G401 (cell line): ENCODE results near the gene IRX5. TPM values are rescaled to one million over a fixed set of nuclear protein-coding genes. Genes with fewer than 3 reads are reported as not detected.

Experiments used
- DNase-seq: peaks from one replicate; pipeline ENCODE4 v3.0.0-alpha.2; 2015; ENCODE audit warnings: low spot score
- in situ Hi-C: cut with HindIII; loops from 2 replicates; pipeline ENCODE4 v1.10.0; 2016; ENCODE audit warnings: low sequenced_read_pairs, mixed read lengths
- total RNA-seq: library from RNA; depleted of rRNA; stranded (reverse); fragments of >200 nt; shearing (Covaris generic); gene quantifications from 2 replicates; pipeline ENCODE4 v1.2.3, GENCODE V29; 2014

The IRX5 gene
- total RNA-seq, 1 experiment from 2014 or later = not detected

GRCh38 chr16:54942353-54942943 lies 11.8 kb downstream of the IRX5 start:
- in situ Hi-C loops = no loop called here
- DNase-seq = no peak

DNA sequence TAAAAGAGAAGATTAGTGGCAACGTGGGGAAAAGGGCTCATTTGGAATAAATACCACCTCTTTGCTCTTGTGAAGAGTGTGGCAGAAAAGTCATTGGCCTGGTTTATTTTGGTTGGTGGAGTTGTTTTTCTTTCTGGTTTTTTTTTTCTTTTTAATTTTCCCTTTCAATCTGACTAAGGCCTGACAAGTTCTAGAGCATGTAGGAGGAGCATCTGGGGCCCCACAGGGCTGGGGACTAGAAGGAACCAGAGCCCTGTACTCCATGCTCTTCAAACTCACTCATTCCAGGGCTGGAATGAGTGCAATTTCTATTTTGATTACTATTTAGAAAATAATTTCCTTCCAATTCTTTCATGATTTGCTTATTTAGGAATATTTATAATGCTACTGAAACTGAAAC lies 13.3 kb downstream of the IRX5 start:
- in situ Hi-C loops = no loop called here
- no peak for DNase-seq

DNA sequence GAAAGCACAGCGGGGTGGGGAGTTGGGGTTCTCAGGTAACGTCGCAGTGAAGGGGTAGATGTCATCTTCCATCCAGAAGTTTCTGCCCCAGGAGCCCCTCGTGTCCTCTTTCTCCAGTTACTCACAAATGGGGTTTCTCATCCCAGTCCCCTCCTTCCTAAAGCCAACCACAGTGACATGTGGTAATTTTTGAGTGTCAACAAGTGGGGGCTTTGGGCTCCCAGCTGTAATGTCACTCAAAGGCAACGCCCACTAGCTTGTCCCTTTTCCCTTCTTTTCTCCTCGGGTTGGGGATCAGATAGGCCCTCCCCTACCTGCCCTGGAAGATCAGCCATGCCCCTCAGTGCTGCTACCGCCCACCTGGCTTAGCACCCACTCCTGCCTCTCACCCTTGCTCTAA lies 14.4 kb downstream of the IRX5 start:
- in situ Hi-C loops = no loop called here
- DNase-seq = no peak

DNA sequence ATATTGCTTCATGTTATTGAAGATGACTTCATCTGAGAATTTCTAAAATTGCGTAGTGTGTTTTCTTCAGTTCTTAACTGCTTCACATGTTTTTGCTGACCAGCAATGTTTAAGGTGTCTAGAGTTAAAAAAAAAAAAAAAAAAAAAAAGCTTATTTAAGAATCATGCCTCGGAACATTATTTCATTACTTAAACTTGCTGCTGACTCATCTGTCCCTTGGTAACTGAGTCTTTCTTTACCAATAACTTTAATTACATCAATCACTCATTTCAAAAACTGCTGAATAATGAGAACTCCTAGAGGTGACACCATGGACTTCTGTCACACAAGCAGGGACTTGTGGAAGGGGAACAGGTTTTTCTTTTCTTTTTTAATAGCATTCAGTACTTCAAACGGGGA lies 16.2 kb downstream of the IRX5 start:
- in situ Hi-C loops = no loop called here
- DNase-seq = no peak

DNA sequence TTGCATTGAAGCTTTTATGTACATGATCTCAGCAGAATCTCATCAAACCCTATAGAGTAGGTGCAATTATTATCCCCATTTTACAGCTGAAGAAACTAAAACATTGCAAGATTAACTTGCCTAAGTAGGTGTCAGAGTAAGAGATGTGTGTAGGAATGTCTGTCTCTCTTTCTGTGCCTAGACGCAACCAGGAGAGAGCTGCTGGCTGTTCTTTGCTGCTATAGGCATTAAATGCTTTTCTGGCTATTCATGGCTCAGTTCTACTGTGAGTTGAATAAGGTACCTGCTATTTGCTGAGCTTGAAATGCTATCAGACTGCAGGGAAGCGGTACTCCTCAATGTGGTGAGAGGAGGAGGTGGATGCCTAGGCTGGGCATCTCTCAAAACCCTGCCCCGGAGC lies 17.0 kb downstream of the IRX5 start:
- in situ Hi-C loops = no loop called here
- no peak for DNase-seq

- DNase-seq = no peak
- in situ Hi-C loops = no loop called here
Observed at GRCh38 chr16:54952195-54952594, 21.5 kb downstream of the IRX5 start.

- in situ Hi-C loops = no loop called here
- DNase-seq = no peak
Observed at GRCh38 chr16:54953461-54953860, 22.8 kb downstream of the IRX5 start.

GRCh38 chr16:54954220-54954619 lies 23.6 kb downstream of the IRX5 start:
- in situ Hi-C loops = no loop called here
- DNase-seq = no peak

- in situ Hi-C loops = no loop called here
- no peak for DNase-seq
Observed at GRCh38 chr16:54955757-54956156, 25.1 kb downstream of the IRX5 start.

- in situ Hi-C loops = no loop called here
- no peak for DNase-seq
Observed at GRCh38 chr16:54957403-54958166, 26.9 kb downstream of the IRX5 start.

DNA sequence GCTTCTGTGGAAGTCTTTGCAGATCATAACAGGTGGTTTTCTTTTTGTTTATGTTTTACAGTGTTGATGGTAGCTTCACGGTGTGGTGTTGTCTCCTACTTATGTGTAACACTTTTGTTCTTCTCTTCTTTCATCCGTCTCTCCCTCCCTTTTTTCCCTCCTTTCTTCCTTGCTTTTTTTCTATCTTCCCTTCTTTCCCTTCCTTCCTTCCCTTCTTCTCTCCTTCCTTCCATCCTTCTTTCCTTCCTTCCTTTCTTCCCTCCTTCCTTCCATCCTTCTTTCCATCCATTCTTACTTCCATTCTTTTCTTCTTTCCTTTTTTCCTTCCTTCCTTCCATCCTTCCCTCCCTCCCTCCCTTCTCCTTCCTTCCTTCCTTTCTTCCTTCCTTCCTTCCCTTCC lies 31.4 kb downstream of the IRX5 start:
- in situ Hi-C loops = no loop called here
- DNase-seq = no peak

GRCh38 chr16:54964239-54964638 lies 33.6 kb downstream of the IRX5 start:
- in situ Hi-C loops = no loop called here
- DNase-seq = no peak

DNA sequence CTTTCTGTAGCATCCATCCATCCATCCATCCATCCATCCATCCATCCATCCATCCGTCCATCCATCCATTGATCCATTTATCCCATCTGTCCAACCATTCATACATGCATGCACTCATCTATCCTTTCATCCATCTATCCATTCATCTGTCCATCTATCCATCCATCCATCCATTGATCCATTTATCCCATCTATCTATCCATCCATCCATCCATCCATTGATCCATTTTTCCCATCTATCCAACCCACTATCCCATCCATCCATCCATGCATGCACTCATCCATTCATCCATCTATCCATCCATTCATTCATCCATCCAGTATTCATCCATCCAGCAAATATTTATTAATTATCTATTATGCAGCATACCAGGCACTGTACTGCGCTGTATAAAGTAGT lies 34.8 kb downstream of the IRX5 start:
- in situ Hi-C loops = no loop called here

DNA sequence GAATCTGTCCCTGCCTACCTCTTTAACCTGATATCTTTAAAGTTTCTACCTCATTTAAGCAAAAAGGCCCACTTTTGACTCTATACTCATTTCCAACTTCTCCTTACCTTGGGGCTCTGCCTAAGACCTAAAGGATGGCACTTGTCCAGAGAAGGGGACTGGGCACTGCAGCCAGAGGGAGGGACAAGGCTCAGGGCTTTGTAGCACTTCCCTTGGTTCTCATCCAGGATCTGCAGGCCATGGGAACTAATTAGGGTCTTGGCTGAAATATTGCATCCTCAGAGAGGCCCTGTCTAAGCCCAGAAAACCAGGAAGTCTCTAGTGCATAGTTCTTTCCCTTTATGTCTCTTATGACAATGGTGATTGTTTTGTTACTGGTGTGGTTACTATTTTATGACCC lies 37.3 kb downstream of the IRX5 start:
- DNase-seq = no peak
- in situ Hi-C loops = no loop called here

More for the DNA sequence above, 34.8 kb downstream of the IRX5 start:
- no peak for DNase-seq

DNA sequence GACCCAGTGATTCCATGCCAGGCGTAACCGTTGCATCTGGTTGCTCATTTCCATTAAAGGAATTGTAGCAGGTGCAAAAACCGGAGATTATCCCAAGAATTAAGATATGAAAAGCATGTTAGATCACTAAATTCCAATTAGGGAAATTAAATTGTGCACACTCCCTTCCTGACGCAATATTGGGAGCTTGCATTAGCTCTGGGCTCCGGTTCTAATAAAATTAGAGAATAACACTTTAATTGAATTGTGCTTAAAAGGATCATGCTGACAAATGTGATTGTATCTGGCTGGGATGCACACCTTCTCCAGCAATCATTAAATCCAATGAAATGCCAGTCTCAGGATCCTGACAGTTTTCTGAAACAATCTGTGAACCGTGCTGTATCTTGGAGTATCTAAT lies 38.1 kb downstream of the IRX5 start:
- in situ Hi-C loops = no loop called here
- DNase-seq = no peak

DNA sequence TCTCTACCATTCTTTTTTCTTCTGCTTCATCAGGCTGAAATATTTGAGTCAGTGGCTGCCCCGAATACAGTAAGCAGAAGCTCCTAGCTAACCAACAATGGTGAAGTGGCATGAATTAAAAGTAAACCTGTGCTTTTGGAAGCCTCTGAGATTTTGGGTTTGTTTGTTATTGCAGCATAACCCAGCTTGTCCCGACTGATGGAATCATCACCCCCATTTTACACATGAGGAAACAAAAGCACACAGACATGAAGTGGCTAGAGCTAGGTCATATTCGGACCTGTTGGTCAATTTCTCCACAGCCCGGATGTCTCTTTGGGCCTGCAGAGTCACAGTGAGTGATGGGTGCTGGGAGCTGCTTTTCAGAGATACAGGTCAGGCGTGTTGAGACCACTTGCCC lies 39.4 kb downstream of the IRX5 start:
- in situ Hi-C loops = no loop called here
- no peak for DNase-seq

DNA sequence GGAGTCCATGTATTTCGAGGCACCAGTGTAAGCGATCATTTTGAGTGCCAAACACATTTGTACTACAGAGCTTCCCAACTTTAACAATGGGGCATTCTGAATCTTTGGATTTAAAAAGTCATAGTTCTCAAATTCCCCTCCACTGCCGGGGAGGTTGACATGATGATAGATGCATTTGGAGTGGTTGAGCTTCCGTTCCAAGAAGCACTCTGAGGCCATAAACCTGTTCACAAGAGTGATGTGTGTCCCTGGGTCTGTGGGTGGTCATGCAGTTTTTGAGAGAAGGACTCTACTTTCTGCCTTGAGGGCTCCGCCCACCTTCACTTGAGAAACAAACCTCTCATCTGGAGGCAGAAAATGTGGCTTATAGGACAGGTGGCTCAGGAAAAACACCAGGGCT lies 43.7 kb downstream of the IRX5 start:
- in situ Hi-C loops = no loop called here
- DNase-seq = no peak

DNA sequence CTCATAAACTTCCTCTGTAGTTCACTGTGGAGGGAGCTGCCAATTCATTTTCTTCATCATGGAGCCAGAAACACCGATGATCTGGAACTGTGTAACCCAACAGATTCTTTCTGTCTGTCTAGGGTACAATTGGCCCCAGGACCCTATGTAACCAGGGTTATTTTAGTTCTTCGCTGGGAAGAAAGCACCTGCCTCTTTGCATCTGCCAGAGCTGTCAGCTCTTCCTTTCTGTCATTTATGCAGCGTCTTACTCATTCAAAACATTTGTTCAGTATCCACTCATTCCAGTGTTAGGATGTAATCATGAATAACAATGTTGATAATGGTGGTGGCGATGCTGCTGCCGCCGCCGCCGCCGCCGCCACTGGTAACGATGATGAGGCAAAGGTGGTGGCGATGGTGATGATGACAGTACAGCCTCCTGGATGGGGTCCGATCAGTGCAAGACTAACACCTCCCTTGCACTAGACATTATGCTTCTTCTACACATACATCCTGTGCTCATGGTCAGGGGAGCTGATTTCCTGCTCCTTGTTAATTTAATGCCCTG lies 46.1 kb downstream of the IRX5 start:
- in situ Hi-C loops = no loop called here
- DNase-seq = no peak

GRCh38 chr16:54977211-54977610 lies 46.5 kb downstream of the IRX5 start:
- DNase-seq = no peak
- in situ Hi-C loops = no loop called here

- in situ Hi-C loops = no loop called here
- DNase-seq = no peak
Observed at GRCh38 chr16:54980821-54981220, 50.2 kb downstream of the IRX5 start.
